ENCODE measurements around the gene EIF3M.
"Not testable (repeated sequence)": the region's sequence is repeated elsewhere in the genome, so short reads cannot be mapped to it uniquely, and the experiment has no call there.

EIF3M gene

DNA sequence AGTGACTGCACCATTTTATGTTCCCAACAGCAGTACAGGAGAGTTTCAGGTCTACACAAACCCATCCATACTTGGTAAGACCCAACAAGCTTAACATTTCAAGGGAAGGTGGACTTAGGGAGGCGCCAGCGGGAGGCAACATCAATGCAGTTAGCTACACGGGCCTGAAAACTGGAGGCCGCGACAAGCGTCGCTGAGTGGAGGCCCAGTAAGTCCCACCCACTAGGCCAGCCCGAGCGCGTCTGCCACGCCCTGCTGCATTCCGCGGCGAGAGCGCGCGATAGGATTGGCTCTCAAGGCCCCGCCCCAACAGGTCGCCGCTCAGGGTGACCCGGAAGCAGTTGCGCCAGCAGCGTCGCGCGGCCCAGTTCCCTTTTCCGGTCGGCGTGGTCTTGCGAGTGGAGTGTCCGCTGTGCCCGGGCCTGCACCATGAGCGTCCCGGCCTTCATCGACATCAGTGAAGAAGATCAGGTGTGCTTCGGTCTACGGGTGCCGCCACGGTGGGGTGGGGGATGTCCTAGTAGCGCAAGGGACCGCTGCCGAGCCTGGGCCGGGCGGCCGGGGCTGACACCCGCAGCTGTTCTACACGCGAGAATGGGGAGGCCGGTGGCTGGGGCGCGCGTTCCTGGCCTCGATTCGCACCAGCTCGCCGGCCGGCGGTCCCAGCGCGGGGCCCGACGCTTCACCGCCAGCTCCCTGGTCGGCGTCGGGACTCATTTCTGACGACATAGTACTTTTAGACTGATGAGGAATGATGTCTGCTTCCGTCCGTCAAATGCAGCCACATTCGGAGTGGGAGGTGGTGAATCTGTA, at the start of gene EIF3M:
Gene EIF3M, plus strand, starts transcription at position 373 of the 813 bp plus-strand sequence. Its CDS starts 57 bp downstream, at position 430.
- DNase-seq: peak; percentile 97

DNA sequence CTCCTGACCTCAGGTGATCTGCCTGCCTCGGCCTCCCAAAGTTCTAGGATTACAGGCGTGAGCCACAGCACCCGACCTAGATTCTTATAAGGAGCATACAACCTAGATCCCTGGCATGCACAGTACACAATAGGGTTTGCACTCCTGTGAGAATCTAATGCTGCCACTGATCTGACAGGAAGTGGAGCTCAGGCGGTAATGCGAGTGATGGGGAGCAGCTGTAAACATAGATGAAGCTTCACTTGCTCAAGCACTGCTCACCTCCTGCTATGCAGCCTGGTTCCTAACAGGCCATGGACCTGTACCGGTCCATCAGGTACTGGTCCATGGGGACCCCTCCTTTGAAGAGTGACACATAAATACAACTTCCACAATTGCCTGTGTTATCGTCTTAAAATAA, 44.8 kb upstream of the EIF3M start:
- DNase-seq: no peak

DNA sequence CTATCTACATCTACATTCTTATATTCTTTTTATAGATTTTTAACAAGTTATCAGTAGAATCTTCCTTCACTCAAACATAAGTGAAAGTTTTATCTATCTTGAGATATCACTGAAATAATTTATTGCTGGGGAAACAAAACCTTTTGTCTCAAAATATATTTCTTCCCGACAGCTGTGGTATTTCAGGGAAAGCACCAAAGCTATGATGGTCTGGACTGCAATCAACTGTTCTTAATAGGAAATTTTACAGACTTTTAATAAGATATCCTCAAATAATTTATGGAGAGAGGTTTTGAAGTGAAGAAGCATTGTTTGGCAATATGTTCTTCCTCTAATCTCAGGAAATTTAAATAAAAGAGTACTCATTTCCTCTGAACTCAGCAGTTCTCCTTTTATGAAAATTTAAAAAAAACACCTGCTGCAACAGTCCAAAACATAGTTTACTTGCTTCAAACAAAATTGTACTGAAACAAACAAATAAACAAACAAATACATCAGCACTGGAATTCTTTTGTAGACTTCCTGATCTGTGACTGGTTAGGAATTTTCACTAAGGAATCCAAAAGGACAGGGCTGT, 33.9 kb upstream of the EIF3M start:
- no peak for DNase-seq

GRCh38 chr11:32550207-32550606, 33.4 kb upstream of the EIF3M start:
- no peak for DNase-seq

DNA sequence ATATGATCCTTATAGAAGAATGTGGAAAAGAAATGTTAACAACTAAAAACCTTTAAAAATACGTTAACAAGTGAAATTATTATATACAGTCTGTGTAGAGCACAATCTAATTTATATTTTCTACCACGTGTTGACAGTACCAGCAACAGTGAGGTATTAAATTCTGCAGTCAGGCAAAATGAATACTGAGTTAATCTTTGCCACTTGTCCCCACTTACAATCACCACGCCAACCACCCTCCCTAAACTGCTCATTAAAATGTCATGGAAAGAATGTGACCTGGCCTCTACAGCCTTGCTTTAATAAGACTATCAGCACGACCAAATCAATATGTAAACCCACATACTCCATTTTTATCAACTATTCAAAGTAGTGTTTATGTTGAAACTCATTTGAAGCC, 28.5 kb upstream of the EIF3M start:
- no peak for DNase-seq

DNA sequence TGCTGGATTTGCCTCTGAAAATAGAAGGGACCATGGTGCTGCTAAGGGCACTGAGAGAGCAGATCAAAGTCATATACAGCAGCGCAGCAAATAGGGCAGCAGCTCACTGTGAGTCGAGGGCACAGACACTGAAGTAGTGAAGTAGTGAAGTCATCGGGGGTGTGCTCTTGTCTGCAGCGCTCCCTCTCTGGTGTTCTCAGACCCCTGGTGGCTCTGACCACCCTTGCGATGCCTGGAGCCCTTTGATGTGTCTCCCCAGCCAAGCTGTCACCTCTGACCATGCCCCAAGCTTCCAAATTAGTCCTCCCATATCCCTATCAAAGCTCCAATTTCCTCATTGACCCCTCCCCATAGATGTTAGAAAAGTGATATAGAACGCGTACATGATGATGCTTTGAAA, 27.7 kb upstream of the EIF3M start:
- no peak for DNase-seq

DNA sequence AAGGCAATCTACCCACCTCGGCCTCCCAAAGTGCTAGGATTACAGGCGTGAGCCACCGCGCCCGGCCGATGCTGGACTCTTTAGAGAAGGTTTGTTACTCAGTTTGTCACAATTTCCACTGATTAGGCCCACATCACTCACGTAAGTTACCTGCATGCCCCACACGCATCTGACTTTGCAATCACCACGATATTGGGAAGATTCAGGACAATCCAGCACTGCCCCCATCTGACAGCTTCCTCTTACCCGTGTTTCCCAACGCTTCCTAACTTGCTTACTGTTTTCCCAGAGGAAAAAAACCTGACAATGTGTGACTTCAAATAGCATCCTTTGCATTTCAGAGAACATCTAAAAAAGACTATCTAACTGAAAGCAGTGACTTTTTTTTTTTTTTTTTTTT, 21.8 kb upstream of the EIF3M start:
- no peak for DNase-seq

DNA sequence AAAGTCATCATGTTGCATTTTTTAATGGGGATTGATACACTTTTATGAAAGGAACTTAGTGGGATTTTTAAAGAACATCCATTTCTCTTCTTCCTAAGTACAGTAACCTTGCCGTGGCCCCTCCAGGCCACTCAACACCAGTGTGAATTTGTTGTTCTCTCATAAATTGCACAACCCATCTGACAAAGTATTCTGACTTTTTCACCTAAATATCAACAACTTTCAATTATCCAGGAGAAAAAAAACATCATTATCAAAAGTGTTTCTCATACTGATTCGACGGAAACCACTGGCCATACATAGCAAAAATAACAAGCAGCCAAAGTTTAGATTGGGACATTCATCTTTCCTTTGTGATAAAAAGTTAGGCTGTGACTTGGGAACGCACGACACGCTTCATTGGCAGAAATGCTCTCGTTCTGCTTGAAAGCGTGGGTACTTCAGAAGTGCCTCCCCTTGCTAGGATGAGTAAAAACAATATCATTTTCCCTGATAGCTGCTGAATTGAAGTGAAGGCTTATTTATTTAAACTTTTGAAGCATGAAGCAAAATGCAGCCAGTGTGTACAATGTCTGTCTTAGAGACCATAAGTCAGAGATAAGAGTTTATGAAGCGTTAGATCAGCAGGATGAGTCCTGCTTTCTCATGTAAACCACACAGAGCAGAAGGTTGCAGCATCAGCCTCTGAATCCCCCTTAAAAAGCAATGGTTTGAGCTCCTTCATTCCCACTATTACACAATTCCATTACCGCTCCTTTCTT, 20.6 kb upstream of the EIF3M start:
- DNase-seq: no peak

DNA sequence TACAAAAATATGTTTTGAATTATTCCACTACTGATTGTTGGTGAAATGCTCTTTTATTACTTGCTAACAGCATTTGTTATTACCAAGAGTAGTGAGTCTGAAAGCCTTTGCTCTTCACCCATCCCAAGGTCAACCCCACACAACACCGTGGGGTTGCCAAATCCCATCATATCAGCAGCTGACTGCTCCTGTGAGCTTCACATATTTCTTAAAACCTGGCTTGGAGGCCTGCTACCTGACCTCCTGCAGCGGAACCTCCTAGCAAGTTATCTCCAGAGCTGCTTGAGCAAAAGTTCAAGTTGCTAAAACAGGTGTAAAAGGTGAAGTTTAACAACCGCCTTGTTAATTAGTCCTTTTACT, 20.1 kb upstream of the EIF3M start:
- no peak for DNase-seq

- DNase-seq: no peak
Observed at GRCh38 chr11:32566517-32566916, 17.1 kb upstream of the EIF3M start.

- DNase-seq: no peak
Observed at GRCh38 chr11:32567154-32567553, 16.5 kb upstream of the EIF3M start.

GRCh38 chr11:32569313-32569881, 14.2 kb upstream of the EIF3M start:
- DNase-seq: no peak

- no peak for DNase-seq
Observed at GRCh38 chr11:32571039-32571438, 12.6 kb upstream of the EIF3M start.

DNA sequence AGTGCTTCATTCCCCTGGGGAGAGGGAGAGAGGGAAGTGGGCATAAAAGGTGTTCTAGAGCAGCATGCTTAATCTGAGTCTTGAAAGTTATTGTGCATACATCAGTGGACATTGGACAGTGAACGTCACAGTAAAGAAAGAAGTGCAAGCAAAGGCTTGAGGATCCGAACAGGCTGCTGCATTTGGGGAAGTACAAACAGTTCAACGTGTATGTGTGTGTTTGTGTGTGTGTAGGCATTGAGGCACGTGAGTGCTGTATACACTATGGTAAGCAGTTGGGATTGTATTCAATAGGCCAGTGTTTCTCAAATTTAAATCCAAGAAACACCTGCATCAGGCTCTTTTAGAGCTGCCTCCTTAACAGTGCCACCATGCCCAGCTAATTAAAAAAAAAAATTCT, 10.4 kb upstream of the EIF3M start:
- DNase-seq: no peak

DNA sequence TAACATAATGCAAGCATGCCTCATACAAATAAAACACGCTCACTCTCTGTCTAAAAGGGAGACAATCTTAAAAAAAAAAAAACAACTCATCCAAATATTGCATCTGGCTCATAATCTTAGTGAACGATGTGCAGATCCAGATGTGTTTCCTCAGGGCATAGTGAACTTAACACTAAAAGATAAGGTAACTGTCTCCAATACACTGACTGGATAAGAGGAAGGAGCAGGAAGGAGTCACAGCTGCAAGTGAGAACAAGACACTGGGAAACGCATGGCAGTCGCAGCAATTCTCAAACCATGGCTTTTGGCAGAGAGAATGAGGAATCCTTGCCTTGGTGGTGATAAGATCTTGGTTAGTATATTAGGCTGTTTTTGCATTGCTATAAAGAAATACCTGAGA, 9.2 kb upstream of the EIF3M start:
- no peak for DNase-seq

DNA sequence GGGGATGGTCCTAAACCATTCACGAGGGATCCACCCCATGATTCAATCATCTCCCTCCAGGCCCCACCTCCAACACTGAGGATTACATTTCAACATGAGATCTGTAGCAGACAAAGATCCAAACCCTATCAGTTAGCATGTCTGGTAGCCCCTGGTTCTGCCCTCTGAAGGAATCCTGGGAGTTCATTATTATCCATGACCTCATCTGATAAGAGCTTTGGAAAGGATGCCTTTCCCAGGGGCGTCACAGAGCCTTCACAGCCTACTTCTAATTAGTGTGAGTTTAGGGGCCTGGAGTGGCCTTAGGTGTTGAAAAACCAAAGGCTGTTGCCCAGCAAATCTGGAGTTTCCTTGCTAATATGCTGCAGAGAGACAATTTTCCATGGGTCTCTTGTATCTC, 8.6 kb upstream of the EIF3M start:
- no peak for DNase-seq

DNA sequence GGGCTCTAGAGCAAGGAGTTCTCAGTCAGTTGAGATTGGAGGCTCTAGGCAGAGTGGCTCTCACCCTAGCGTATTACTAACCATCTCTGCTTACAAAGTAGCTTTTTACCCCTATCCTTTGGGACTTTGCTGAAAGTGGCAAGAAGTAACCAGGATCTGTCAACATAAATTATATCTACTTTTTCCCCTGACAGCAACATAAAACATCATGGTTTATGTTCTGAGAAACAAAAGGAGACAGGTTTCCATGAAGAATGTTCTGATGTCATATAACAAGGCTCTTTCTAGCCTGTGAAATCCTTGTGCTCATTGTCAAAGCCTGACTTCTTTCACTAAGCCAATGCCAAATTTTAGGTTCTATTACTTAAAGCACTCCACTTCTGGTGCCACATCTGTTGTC, 7.2 kb upstream of the EIF3M start:
- DNase-seq: no peak

DNA sequence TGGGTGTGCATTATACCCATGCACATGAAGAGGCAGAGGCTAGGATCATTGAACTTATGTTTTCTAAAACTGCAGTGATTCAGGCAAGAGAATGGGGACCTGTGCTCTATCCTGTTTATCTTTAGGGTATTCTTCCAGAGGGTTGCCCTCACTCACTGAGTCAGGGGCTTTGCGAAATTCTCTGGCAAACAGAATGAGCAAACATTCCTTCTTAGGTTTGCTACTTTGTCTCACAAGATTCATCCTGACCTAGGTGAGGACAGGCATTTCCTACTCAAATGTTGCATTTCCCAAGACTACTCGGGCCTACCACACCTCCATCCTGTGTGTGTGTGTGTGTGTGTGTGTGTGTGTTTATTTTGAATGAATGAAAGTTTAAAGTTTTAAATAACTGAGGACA, 2.7 kb upstream of the EIF3M start:
- peak; percentile 33 for DNase-seq

DNA sequence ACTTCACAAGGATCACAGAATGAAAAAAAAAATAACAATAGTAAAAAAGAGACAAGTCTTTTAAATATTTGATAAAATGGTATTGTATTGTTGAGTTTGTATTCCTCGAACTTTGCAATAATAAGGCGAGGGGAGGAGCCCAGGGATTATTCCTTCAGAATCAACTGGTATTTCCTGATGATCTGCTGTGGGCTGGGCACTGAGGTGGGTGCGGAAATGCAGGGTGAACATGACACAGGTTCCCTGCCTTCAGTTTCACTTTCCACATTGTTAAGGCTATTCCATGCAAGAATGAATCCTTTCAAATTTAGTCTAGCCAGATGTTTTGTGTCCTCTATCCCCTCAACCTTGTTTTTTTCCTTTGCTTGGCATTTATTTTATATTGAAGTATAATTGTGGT, 2.1 kb upstream of the EIF3M start:
- no peak for DNase-seq

- no peak for DNase-seq
Observed at GRCh38 chr11:32584921-32585320, 1.3 kb downstream of the EIF3M start.

DNA sequence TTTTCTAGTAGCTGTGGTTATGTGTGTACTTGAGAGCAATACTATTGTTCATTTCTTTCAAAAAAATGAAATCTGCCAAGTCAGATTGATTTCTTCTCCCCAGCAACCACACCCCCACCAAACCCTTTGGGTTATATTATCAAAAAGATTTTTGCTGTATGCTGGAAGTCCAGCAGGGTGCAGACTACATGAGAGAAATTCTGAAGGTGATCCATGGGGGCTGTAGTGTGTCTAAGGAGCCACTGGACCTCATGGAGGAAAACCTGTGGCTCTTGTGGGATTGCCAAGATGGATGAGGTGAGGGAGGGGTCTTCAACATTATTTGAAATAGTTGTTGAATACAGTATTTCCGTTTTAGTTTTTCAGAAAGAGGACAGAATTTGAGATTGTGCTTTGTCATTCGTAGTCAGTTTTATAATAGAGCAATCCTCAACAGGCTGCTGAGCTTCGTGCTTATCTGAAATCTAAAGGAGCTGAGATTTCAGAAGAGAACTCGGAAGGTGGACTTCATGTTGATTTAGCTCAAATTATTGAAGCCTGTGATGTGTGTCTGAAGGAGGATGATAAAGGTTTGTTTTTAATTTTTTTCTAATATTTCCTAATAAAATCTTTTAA, 3.1 kb downstream of the EIF3M start:
- DNase-seq: peak; percentile 40

GRCh38 chr11:32594272-32594671, 10.6 kb downstream of the EIF3M start:
- DNase-seq: no peak

DNA sequence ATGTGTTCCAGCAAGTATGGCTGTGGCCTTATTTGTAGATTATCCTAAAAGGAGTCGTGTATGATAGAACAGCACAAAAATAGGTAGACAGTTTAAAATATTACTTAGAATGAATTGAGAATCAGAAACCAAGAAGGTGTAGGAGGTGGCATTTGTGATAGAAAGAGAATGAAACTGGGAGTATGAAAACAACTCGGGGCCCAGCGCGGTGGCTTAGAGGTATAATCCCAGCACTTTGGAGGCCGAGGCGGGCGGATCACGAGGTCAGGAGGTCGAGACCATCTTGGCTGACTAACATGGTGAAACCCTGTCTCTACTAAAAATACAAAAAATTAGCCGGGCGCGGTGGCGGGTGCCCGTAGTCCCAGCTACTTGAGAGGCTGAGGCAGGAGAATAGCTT, 12.5 kb downstream of the EIF3M start:
- DNase-seq: not testable (repeated sequence)
